K562 (cell line): ENCODE data around the gene PSME4.

Experiments
- CHD2 ChIP-seq: IDR thresholded peaks from 2 replicates; pipeline ENCODE4 v1.6.1; 2011; ENCODE audit warnings: low read depth, low read length
- EP300 ChIP-seq: IDR thresholded peaks from 2 replicates; pipeline ENCODE4 v1.6.1; 2012; ENCODE audit warnings: low read length, improper control_type of control experiment
- KLF13 ChIP-seq: fragments of 450-650 bp; IDR thresholded peaks from 2 replicates; pipeline ENCODE4 v1.6.1; 2016; ENCODE audit warnings: missing genetic modification characterization, low read depth, mild to moderate bottlenecking, missing compliant biosample characterization, moderate library complexity, borderline replicate concordance
- L3MBTL2 ChIP-seq: fragments of 450-650 bp; IDR thresholded peaks from 2 replicates; pipeline ENCODE4 v1.6.1; 2016; ENCODE audit warnings: mild to moderate bottlenecking, moderate library complexity
- POLR2AphosphoS5 ChIP-seq: IDR thresholded peaks from 2 replicates; pipeline ENCODE4 v1.6.1; 2011; ENCODE audit warnings: mild to moderate bottlenecking, low read depth, low read length, moderate library complexity; ENCODE audit not compliant: control insufficient read depth, insufficient read depth
- TCF7 ChIP-seq: sonication (generic); IDR thresholded peaks from 2 replicates; pipeline ENCODE4 v1.6.1; 2016; ENCODE audit warnings: antibody characterized with exemption, borderline replicate concordance
- ZBTB2 ChIP-seq: fragments of 450-650 bp; IDR thresholded peaks from 2 replicates; pipeline ENCODE4 v1.6.1; 2016; ENCODE audit warnings: antibody characterized with exemption
- ZNF232 ChIP-seq: sonication (generic); formaldehyde crosslinking; IDR thresholded peaks from 2 replicates; pipeline ENCODE4 v1.8.0; 2022; ENCODE audit warnings: mild to moderate bottlenecking, missing genetic modification reagents
- ZNF311 ChIP-seq: fragments of 250-450 bp; sonication (Bioruptor Pico); IDR thresholded peaks from 2 replicates; pipeline ENCODE4 v1.4.0; 2020; ENCODE audit warnings: mild to moderate bottlenecking, moderate library complexity
- ZNF830 ChIP-seq: fragments of 250-450 bp; sonication (Bioruptor Pico); IDR thresholded peaks from 2 replicates; pipeline ENCODE4 v1.5.0; 2021; ENCODE audit warnings: mild to moderate bottlenecking
- TF ChIP-seq, protein P1 (sequence below), 3 experiments: IDR thresholded peaks in 2 of 3; conservative IDR thresholded peaks in 1 of 3; 2 replicates each; pipeline ENCODE4 v1.5.1; 2011 to 2012; ENCODE audit warnings: low read length in 3 of 3, mild to moderate bottlenecking in 3 of 3, control low read depth in 2 of 3, improper control_type of control experiment in 1 of 3, inconsistent platforms in 1 of 3, low read depth in 1 of 3, mixed read lengths in 1 of 3, moderate library complexity in 1 of 3; ENCODE audit not compliant: insufficient read depth in 2 of 3
- TF ChIP-seq, protein P2 (sequence below): sonication (generic); formaldehyde crosslinking; IDR thresholded peaks from 2 replicates; pipeline ENCODE4 v1.5.0; 2020; ENCODE audit warnings: missing genetic modification reagents
- TF ChIP-seq, protein P3 (sequence below): sonication (generic); formaldehyde crosslinking; IDR thresholded peaks from 2 replicates; pipeline ENCODE4 v1.8.0; 2022; ENCODE audit warnings: missing genetic modification reagents, mild to moderate bottlenecking, moderate library complexity, borderline replicate concordance

DNA sequence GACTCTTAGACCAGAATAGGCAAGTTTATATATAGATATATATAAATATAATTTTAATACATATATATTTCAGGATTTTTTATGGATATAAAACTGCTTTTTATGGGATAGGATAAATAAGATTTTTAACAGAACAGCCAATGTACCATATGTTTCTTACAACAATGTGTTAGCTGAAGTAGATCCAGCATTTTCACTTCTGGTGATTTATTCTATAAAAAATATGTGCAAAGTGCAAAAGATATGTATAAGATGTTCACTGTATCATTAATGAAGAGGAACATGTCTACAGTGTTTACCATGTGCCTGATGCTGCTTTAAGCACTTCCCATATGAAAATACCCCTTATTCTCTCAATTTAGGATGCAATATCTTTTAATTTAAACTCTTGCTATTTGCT, 88.8 kb downstream of the PSME4 start:
- TF ChIP-seq EP300 (no peak), POLR2AphosphoS5 (no peak), KLF13 (tag) (no peak), CHD2 (no peak), ZNF311 (CRISPR knock-in tag) (no peak), L3MBTL2 (no peak), ZBTB2 (no peak), TCF7 (no peak), ZNF232 (CRISPR knock-in tag) (no peak), ZNF830 (CRISPR knock-in tag) (no peak)
- TF ChIP-seq, protein P1, sequence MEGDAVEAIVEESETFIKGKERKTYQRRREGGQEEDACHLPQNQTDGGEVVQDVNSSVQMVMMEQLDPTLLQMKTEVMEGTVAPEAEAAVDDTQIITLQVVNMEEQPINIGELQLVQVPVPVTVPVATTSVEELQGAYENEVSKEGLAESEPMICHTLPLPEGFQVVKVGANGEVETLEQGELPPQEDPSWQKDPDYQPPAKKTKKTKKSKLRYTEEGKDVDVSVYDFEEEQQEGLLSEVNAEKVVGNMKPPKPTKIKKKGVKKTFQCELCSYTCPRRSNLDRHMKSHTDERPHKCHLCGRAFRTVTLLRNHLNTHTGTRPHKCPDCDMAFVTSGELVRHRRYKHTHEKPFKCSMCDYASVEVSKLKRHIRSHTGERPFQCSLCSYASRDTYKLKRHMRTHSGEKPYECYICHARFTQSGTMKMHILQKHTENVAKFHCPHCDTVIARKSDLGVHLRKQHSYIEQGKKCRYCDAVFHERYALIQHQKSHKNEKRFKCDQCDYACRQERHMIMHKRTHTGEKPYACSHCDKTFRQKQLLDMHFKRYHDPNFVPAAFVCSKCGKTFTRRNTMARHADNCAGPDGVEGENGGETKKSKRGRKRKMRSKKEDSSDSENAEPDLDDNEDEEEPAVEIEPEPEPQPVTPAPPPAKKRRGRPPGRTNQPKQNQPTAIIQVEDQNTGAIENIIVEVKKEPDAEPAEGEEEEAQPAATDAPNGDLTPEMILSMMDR (IDR thresholded peaks at IDR 0.05 in 2 of 3, conservative IDR thresholded peaks at IDR 0.05 in 1 of 3; ENCODE audit: insufficient read depth in 2 of 3, low read depth in 1 of 3, low read length in 3 of 3): no peak
- TF ChIP-seq, protein P2, sequence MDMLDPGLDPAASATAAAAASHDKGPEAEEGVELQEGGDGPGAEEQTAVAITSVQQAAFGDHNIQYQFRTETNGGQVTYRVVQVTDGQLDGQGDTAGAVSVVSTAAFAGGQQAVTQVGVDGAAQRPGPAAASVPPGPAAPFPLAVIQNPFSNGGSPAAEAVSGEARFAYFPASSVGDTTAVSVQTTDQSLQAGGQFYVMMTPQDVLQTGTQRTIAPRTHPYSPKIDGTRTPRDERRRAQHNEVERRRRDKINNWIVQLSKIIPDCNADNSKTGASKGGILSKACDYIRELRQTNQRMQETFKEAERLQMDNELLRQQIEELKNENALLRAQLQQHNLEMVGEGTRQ (CRISPR knock-in tag): no peak
- TF ChIP-seq, protein P3, sequence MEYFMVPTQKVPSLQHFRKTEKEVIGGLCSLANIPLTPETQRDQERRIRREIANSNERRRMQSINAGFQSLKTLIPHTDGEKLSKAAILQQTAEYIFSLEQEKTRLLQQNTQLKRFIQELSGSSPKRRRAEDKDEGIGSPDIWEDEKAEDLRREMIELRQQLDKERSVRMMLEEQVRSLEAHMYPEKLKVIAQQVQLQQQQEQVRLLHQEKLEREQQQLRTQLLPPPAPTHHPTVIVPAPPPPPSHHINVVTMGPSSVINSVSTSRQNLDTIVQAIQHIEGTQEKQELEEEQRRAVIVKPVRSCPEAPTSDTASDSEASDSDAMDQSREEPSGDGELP: no peak
